NOMO-1 (cell line): ENCODE data around the gene NCOA3.
"Not testable (repeated sequence)": the region's sequence is repeated elsewhere in the genome, so short reads cannot be mapped to it uniquely, and the experiment has no call there.

Experiments
- DNase-seq, 2 experiments: peaks; one replicate each; lab custom pipeline; 2025; ENCODE audit not compliant: unreplicated experiment in 2 of 2; lab: John Stamatoyannopoulos, UW

NCOA3 gene

GRCh38 chr20:47466704-47467459, 34.8 kb upstream of the NCOA3 start:
- no peak for DNase-seq

GRCh38 chr20:47468290-47469050, 33.2 kb upstream of the NCOA3 start:
- DNase-seq: peak; percentile 43 to 81

GRCh38 chr20:47475419-47476044, 26.2 kb upstream of the NCOA3 start:
- no peak for DNase-seq

GRCh38 chr20:47476452-47476851, 25.2 kb upstream of the NCOA3 start:
- no peak for DNase-seq

GRCh38 chr20:47479093-47479492, 22.6 kb upstream of the NCOA3 start:
- no peak for DNase-seq

GRCh38 chr20:47479506-47479905, 22.2 kb upstream of the NCOA3 start:
- no peak for DNase-seq

- no peak for DNase-seq
Measured at GRCh38 chr20:47480239-47480638, 21.4 kb upstream of the NCOA3 start.

GRCh38 chr20:47480705-47481104, 21.0 kb upstream of the NCOA3 start:
- DNase-seq: no peak

- DNase-seq: peak; percentile 31 to 38
Measured at GRCh38 chr20:47481330-47482216, 20.1 kb upstream of the NCOA3 start.

- DNase-seq: no peak
Measured at GRCh38 chr20:47482705-47483104, 19.0 kb upstream of the NCOA3 start.

- no peak for DNase-seq
Measured at GRCh38 chr20:47484303-47484702, 17.4 kb upstream of the NCOA3 start.

- DNase-seq: peak; percentile 37 to 87
Measured at GRCh38 chr20:47487175-47487917, 14.3 kb upstream of the NCOA3 start.

GRCh38 chr20:47489448-47489872, 12.2 kb upstream of the NCOA3 start:
- peak; percentile 75 to 80 for DNase-seq

GRCh38 chr20:47490795-47491194, 10.9 kb upstream of the NCOA3 start:
- DNase-seq: peak; percentile 52 to 80

GRCh38 chr20:47492284-47492683, 9.4 kb upstream of the NCOA3 start:
- no peak for DNase-seq

- peak; percentile 78 to 83 for DNase-seq
Measured at GRCh38 chr20:47493175-47493962, 8.3 kb upstream of the NCOA3 start.

GRCh38 chr20:47493963-47494293, 7.8 kb upstream of the NCOA3 start:
- no peak for DNase-seq

GRCh38 chr20:47494606-47495005, 7.1 kb upstream of the NCOA3 start:
- DNase-seq: not testable (repeated sequence)

GRCh38 chr20:47496118-47496517, 5.6 kb upstream of the NCOA3 start:
- no peak for DNase-seq
